GM21717 (cell line): ENCODE results near the gene C3orf49.
A peak's percentile ranks its signal among the peaks of the same experiment; 100 is the strongest.

Experiments used
- ATAC-seq: cut with Tn5 transposase; IDR thresholded peaks from one replicate; pipeline ENCODE4 v1.9.1; 2021; ENCODE audit warnings: mild to moderate bottlenecking, moderate library complexity; ENCODE audit not compliant: unreplicated experiment

C3orf49 gene

GRCh38 chr3:63849175-63849574 lies 30.1 kb downstream of the C3orf49 start:
- no peak for ATAC-seq

- ATAC-seq: no peak
Observed at GRCh38 chr3:63851287-63851686, 32.2 kb downstream of the C3orf49 start.

GRCh38 chr3:63853106-63853505 lies 34.0 kb downstream of the C3orf49 start:
- ATAC-seq: no peak

GRCh38 chr3:63855333-63855940 lies 36.3 kb downstream of the C3orf49 start:
- no peak for ATAC-seq

- ATAC-seq: no peak
Observed at GRCh38 chr3:63857311-63857710, 38.2 kb downstream of the C3orf49 start.

- ATAC-seq: no peak
Observed at GRCh38 chr3:63860776-63861175, 41.7 kb downstream of the C3orf49 start.

GRCh38 chr3:63861306-63861705 lies 42.2 kb downstream of the C3orf49 start:
- ATAC-seq: no peak

GRCh38 chr3:63862804-63863149 lies 43.7 kb downstream of the C3orf49 start:
- no peak for ATAC-seq

- ATAC-seq: peak; percentile 70
Observed at GRCh38 chr3:63863150-63864007, 44.3 kb downstream of the C3orf49 start, which contains the start of the genes ATXN7 and THOC7. Gene ATXN7 (plus strand): TSS chr3:63863867. CDS start chr3:63912599, 48,732 bp downstream. Gene THOC7 (minus strand): TSS chr3:63863805. CDS start chr3:63863790, 15 bp downstream.

- peak; percentile 44 for ATAC-seq
Observed at GRCh38 chr3:63864008-63864964, 45.2 kb downstream of the C3orf49 start.

GRCh38 chr3:63864965-63865327 lies 45.8 kb downstream of the C3orf49 start:
- ATAC-seq: peak; percentile 1

GRCh38 chr3:63867225-63867624 lies 48.1 kb downstream of the C3orf49 start:
- no peak for ATAC-seq

GRCh38 chr3:63869940-63870614 lies 51.0 kb downstream of the C3orf49 start:
- ATAC-seq: no peak

GRCh38 chr3:63870615-63871005 lies 51.5 kb downstream of the C3orf49 start:
- ATAC-seq: no peak

- no peak for ATAC-seq
Observed at GRCh38 chr3:63872135-63872924, 53.2 kb downstream of the C3orf49 start.

GRCh38 chr3:63874769-63875168 lies 55.7 kb downstream of the C3orf49 start:
- no peak for ATAC-seq

- no peak for ATAC-seq
Observed at GRCh38 chr3:63875510-63875909, 56.4 kb downstream of the C3orf49 start.

GRCh38 chr3:63876260-63876659 lies 57.2 kb downstream of the C3orf49 start:
- no peak for ATAC-seq

GRCh38 chr3:63877737-63878393 lies 58.8 kb downstream of the C3orf49 start:
- ATAC-seq: no peak
